GM19324 (cell line): Measurements from ENCODE around the gene CLSTN3.
"Not testable (repeated sequence)": the region's sequence is repeated elsewhere in the genome, so short reads cannot be mapped to it uniquely, and the experiment has no call there.

Experiments
- ATAC-seq: cut with Tn5 transposase; IDR thresholded peaks from one replicate; pipeline ENCODE4 v1.9.1; 2021; ENCODE audit warnings: mild to moderate bottlenecking, moderate library complexity; ENCODE audit not compliant: unreplicated experiment, low FRiP score

Gene CLSTN3

DNA sequence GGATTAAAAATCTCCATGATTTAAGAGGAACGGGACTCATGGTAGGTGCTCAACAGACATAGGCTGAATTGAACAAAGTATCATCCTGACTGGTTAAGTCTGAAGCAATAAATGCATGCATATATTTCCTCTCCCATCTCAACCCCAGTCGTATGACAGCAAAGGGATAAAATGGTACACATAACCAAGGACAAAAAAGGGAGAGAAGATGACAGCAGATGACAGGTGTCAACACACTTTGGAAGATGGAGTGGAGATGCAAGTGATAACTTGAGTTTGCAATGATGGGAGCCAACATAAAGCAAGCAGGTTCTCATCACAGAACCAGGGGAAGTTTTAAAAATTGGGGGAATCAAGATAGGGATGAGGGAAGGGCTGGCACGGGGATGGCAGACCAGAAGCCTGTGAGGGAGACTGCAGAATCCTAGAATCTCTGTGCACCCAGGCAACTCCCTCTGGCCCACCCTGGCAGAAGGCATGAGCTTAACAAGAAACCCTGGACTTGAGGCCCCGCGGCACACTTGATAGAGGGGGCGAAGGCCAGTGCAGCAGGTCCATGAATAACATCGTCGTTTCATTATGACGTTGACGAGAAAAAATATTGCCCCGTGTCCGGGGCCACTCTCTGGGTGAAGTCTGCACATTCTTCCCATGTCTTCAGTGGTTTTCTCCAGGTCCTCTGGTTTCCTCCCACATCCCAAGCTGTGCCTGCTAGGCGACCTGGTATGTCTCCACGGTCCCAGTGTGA, 26.2 kb upstream of the CLSTN3 start:
- ATAC-seq: no peak

DNA sequence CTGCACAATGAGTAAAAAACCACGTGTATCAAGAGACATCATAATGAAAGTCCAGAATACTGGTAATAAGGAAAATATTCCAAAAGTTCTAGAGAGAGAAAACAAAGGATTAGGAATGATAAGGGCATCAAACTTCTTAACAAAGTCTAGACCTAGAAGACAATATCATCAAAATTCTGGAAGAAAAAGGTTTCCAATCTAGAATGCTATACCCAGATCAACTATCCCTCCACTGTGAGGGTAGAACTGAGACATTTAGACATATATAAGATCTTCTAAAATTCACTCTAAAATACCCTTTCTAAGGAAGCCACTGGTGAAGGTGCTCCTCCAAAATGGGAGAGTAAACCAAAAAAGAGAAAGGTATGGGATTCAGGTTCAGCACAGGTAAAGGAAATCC, 24.1 kb upstream of the CLSTN3 start:
- no peak for ATAC-seq

DNA sequence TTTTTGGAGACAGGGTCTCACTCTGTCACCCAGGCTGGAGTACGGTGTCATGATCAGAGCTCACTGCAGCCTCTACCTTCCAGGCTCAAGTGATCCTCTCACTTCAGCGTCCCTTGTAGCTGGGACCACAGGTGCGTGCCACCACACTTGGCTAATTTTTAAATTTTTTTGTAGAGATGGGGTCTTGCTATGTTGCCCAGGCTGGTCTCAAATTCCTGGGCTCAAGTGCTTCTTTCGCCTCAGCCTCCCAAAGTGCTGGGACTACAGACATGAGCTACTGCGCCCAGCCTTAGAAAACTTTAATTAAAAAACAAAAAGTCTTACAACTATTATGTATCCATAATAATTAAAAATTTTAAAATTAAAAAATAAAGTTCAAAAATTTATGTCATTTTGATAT, 23.0 kb upstream of the CLSTN3 start:
- ATAC-seq: not testable (repeated sequence)

GRCh38 chr12:7107636-7108002, 22.6 kb upstream of the CLSTN3 start:
- ATAC-seq: no peak

DNA sequence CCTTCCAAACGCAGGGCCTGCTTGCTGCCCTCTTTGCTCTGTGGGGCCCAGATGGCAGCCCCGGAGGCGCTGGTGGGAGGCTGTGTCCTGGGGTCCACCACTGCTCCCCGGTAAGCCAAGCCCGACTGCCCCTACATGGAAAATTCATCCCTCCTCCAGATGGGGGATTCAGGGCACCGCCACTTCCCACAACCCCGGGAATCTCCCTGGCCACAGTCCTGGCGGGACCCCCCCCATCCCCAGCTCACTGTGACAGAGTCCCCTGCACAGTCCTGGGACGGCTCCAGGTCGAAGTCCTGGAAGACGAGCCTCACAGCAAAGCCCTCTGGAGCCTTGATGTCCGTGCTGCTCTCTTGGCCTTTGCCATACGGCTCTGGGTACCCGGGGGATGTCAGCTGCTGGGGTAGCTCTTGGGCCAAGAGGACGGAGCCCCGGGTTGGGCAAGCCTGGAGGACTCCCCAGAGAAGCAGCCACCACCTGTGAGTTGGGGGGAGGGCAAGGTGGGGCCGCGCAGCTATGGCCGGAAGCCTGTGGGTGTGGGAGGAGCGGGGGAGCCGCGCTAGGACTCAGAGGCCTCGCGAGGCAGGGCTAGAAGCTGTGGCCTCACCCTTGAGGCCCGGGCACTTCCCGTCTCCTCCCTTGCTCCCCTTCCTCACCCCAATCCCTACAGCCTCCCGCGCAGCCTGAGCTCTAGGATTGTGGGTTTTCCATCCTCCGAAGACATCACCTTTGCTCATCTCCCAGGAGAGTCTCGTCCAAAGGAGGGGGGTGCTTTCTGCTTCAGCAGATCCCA, 22.0 kb upstream of the CLSTN3 start:
- ATAC-seq: peak; percentile 85

GRCh38 chr12:7108796-7109571, 21.2 kb upstream of the CLSTN3 start, which contains the start of gene C1RL:
Gene C1RL (minus strand): TSS chr12:7109214. CDS start chr12:7109180, 34 bp downstream.
- peak; percentile 2 for ATAC-seq

DNA sequence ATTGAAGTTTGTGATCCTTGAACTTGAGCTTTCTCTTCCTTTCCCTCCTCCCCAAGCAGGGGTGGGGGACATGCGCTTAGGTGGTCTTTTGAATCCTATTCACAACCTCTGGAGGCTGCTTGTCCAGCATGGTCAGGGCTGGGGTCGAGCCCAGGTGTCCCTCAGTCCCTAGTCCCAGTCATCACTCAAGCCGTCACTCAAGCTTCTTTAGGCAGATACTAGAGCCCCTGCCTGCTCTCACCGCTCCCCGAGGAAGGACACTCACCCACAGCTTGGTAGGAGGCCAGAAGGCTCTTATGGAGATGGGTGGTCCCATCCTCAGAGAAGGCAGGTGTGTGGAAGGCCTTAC, 20.6 kb upstream of the CLSTN3 start:
- no peak for ATAC-seq

DNA sequence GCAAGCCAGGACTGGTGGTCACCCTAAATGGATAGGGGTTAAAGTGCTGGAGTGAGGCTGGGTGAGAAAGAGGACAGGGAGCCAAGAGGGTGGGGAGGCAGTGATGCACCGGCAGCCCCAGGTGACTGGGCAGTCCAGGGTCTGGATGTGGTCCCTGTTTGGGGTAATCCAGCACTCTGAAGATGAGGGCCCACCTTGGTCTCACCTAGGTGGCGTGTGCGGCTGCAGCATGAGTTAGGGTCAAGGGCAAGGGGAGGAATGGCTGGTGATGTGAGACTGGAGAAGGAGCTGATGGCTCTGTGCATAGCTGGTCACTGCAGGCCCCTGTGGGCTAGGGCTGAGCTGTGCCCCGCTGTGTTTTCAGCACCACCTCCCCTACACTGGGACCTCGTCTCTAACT, 19.5 kb upstream of the CLSTN3 start:
- ATAC-seq: no peak

GRCh38 chr12:7112041-7112440, 18.1 kb upstream of the CLSTN3 start:
- ATAC-seq: no peak

- no peak for ATAC-seq
Observed at GRCh38 chr12:7113389-7113871, 16.7 kb upstream of the CLSTN3 start.

GRCh38 chr12:7114008-7114407, 16.2 kb upstream of the CLSTN3 start:
- ATAC-seq: no peak

GRCh38 chr12:7114851-7115250, 15.3 kb upstream of the CLSTN3 start:
- ATAC-seq: no peak

DNA sequence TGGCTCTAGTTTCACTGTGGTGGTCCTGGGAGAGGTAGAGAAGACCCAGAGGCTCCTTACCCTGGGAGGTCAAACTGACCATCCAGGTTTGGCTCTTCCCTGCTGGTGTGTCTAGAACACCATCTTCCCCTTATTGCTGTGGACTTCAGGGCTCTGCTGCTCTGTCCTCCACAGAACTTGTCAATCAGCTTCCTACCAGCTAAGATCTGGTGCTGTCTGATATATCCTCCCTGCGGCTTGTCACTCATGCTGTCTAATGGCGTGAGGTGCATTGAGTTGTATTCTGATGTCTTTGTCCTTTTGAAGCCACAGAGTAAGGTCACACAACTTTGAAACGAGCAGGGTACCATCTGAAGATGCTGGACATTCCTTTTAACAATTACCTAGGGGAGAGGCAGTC, 14.0 kb upstream of the CLSTN3 start:
- no peak for ATAC-seq

- no peak for ATAC-seq
Observed at GRCh38 chr12:7116916-7117315, 13.3 kb upstream of the CLSTN3 start.

DNA sequence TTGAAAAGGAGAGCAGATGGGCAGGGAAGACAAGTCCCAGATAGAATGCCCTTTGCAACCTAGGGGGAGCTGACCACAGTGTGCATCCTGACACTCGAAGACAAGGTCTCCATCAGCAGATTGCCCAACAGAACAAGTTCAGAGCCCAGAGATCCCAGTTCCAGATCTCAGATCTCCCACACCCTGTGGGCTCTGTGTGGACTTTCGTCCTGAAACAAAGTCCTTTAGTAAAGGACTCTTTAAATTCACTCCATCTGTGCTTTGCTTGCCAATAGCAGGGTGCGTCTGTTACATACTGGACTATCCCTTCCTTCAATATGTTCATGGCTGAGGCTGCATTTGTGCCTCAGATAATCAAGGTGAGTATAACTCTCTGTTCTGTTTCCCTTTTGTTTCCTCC, 12.5 kb upstream of the CLSTN3 start:
- no peak for ATAC-seq

- ATAC-seq: no peak
Observed at GRCh38 chr12:7118881-7119280, 11.3 kb upstream of the CLSTN3 start.

DNA sequence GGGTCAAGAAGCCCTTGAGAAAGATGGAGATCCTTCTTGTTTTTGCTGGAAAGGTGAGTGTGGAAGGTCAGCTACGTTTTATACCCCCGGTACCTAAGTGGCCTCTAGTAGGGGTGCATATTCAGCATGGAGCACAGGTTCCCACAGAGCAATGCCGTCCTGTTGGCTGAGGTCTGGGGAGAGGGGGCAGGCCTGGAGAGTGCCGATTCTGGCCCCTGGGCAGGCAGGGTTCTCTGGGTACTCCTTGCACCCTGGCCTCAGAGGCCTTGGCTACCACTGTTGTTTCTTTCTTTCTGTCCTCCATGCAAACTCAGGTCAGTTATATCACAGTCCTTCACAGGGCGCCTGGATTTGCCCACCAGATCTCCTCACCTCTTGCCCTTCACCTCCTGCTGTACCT, 10.0 kb upstream of the CLSTN3 start:
- ATAC-seq: no peak

- no peak for ATAC-seq
Observed at GRCh38 chr12:7121324-7121723, 8.8 kb upstream of the CLSTN3 start.

- ATAC-seq: no peak
Observed at GRCh38 chr12:7122811-7123769, 7.1 kb upstream of the CLSTN3 start.
